ENCODE measurements around the gene DPYSL3. TPM values are rescaled to one million over a fixed set of nuclear protein-coding genes. Genes with fewer than 3 reads are reported as not detected.

Gene DPYSL3
- total RNA-seq, 1 donor from 2014 or later, result 56.0 TPM

DNA sequence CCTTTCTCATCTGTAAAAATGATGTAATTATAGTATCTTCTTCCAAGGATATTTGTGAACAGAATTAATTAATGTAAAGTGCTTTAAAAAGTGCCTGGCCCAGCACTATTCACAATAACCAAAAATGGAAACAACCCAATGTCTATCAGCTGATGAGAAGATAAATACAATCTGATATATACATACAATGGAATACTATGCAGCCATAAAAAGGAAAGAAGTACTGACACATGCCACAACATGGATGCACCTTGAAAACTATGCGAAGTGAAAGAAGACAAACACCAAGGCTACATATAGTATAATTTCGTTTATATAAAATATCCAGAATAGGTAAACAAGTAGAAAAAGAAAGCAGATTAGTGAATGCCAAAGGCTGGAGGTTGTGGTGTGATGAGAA lies 24.1 kb downstream of the DPYSL3 start:
- Mint-ChIP-seq H3K9me3 (ENCODE audit: low read depth) (no peaks in the 10 kb centered on the region), H3K36me3 (ENCODE audit: insufficient read depth) (no peaks in the 10 kb centered on the region), H3K27me3 (no peaks in the 10 kb centered on the region), H3K4me1 (ENCODE audit: low read depth) (peaks cover 4% of the 10 kb centered on the region), H3K27ac (no peak overlapping the region), H3K4me3 (ENCODE audit: low read depth) (no peak overlapping the region)
- DNase-seq (ENCODE audit: low spot score, unreplicated experiment), result no peak
- TF ChIP-seq, protein P1, sequence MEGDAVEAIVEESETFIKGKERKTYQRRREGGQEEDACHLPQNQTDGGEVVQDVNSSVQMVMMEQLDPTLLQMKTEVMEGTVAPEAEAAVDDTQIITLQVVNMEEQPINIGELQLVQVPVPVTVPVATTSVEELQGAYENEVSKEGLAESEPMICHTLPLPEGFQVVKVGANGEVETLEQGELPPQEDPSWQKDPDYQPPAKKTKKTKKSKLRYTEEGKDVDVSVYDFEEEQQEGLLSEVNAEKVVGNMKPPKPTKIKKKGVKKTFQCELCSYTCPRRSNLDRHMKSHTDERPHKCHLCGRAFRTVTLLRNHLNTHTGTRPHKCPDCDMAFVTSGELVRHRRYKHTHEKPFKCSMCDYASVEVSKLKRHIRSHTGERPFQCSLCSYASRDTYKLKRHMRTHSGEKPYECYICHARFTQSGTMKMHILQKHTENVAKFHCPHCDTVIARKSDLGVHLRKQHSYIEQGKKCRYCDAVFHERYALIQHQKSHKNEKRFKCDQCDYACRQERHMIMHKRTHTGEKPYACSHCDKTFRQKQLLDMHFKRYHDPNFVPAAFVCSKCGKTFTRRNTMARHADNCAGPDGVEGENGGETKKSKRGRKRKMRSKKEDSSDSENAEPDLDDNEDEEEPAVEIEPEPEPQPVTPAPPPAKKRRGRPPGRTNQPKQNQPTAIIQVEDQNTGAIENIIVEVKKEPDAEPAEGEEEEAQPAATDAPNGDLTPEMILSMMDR (IDR thresholded peaks at IDR 0.05; ENCODE audit: unreplicated experiment), result no peak

DNA sequence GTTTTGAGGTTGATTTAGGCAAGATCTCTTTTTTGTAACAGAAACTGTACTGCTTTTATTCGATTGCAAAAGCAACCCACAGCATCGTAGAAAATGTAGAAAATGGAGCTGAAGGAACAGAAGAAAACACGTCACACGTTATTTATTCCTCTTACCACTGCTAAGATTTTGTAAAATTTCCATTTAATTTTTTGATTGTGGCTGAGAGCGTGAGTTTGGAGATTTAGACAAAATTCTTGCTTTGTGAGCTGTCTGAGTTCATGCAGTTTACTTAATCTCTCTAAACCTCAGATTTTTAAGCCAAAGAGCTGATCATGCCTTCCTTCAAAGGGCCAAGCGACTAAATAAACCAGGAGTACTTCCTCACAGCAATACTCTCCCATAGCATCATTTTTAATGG lies 24.8 kb downstream of the DPYSL3 start:
- H3K27ac Mint-ChIP-seq, result no peak overlapping the region
- H3K9me3 Mint-ChIP-seq (ENCODE audit: low read depth), result no peaks in the 10 kb centered on the region
- no peaks in the 10 kb centered on the region for H3K27me3 Mint-ChIP-seq
- no peaks in the 10 kb centered on the region for H3K4me1 Mint-ChIP-seq (ENCODE audit: low read depth)
- H3K36me3 Mint-ChIP-seq (ENCODE audit: insufficient read depth), result no peaks in the 10 kb centered on the region
- DNase-seq (ENCODE audit: low spot score, unreplicated experiment), result no peak
- no peak overlapping the region for H3K4me3 Mint-ChIP-seq (ENCODE audit: low read depth)
- TF ChIP-seq, protein P1 (IDR thresholded peaks at IDR 0.05; ENCODE audit: unreplicated experiment), result no peak

DNA sequence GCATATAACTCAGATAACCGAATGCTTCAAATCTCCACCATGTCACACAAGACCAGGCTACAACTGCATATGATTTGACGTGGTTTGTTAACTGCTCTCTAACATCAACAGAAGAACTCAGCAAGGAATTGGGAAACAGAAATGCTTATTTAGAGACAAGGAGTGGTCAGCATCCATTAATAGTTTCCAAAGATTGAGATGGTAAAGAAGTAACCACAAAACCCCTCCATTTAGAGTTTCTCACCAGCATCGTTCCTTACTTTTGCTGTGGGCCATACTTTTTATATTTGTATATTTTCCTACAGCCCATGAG lies 25.2 kb downstream of the DPYSL3 start:
- Mint-ChIP-seq H3K27ac (no peak overlapping the region), H3K4me1 (ENCODE audit: low read depth) (no peaks in the 10 kb centered on the region)
- TF ChIP-seq, protein P1 (IDR thresholded peaks at IDR 0.05; ENCODE audit: unreplicated experiment), result no peak

DNA sequence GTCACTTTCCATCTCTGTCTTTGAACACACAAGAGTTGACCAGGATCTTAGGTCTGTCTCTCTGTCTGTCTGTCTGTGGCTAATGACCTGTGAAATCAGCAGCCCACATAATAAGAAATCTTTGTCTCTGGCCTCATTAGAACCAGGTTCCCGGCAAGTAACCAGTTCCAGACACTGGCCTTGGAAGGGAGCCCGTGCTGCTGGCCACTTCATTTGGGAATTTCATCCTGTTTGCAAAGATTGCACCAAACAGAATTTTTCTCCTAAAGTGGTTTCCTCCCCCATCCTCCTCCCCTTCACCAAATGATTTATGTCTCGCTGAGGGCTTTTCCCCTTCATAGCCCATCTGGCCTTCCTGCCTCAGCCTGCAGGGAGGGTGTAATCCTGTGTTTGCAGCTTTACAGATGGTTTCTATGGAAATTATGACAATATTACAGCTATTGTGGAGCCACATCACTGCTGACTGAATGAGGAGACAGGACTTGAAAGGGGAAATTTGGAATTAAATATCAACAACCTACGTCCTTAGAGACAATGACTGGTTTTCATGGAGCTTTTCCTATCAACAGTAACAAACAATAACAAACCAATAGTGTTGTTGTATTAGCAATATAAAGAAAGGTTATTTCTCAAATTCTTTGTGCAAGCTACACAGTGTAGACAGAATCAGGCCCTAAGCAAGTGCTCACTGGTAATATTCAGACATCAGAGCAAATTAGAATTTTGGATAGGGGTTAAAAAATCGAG lies 25.7 kb downstream of the DPYSL3 start:
- no peak for DNase-seq (ENCODE audit: low spot score, unreplicated experiment)
- Mint-ChIP-seq H3K36me3 (ENCODE audit: insufficient read depth) (no peaks in the 10 kb centered on the region), H3K9me3 (ENCODE audit: low read depth) (no peaks in the 10 kb centered on the region), H3K27ac (no peak overlapping the region), H3K27me3 (no peaks in the 10 kb centered on the region), H3K4me3 (ENCODE audit: low read depth) (no peak overlapping the region), H3K4me1 (ENCODE audit: low read depth) (no peaks in the 10 kb centered on the region)
- TF ChIP-seq, protein P1 (IDR thresholded peaks at IDR 0.05; ENCODE audit: unreplicated experiment), result no peak

More for the DNA sequence above, 25.2 kb downstream of the DPYSL3 start:
- Mint-ChIP-seq H3K27me3 (no peaks in the 10 kb centered on the region), H3K36me3 (ENCODE audit: insufficient read depth) (no peaks in the 10 kb centered on the region), H3K4me3 (ENCODE audit: low read depth) (no peak overlapping the region), H3K9me3 (ENCODE audit: low read depth) (no peaks in the 10 kb centered on the region)
- no peak for DNase-seq (ENCODE audit: low spot score, unreplicated experiment)

DNA sequence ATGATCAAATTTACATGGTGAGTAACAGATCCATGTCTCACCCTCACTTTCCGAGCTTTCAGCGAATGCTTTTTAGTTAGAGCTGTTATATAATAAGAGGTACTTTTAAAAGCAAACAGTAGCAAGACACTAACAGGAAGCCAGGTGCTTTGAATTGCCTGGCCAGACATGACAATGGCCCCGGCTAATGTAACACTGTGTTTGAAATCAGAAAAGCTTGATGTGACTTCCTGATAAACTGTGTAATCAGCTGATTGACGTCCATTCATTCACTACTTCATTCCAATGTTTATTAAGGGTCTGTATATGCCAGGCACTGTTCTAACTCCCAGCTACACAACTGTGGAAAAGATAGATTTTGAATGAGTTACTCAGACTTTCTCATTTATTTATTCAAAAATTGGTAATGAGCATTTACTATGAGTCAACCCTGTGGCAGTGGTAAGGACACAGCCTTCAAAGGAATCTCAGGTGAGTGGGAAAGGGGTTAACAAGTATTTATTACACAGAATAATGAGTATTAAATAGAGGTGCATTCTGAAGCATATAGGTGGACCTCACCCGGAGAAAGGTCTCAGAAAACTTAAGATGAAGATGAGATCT lies 26.6 kb downstream of the DPYSL3 start:
- Mint-ChIP-seq H3K27me3 (no peaks in the 10 kb centered on the region), H3K9me3 (ENCODE audit: low read depth) (no peaks in the 10 kb centered on the region), H3K4me1 (ENCODE audit: low read depth) (no peaks in the 10 kb centered on the region), H3K27ac (no peak overlapping the region), H3K4me3 (ENCODE audit: low read depth) (no peak overlapping the region), H3K36me3 (ENCODE audit: insufficient read depth) (no peaks in the 10 kb centered on the region)
- TF ChIP-seq, protein P1 (IDR thresholded peaks at IDR 0.05; ENCODE audit: unreplicated experiment), result no peak
- no peak for DNase-seq (ENCODE audit: low spot score, unreplicated experiment)
